Stomach (tissue), 4 donors: ENCODE data around the gene RGS3.

ENCODE experiments used
- POLR2A ChIP-seq, 4 donors: fragments of 450-650 bp; IDR thresholded peaks; one replicate each; pipeline ENCODE4 v1.6.1; 2016; ENCODE audit warnings: antibody characterized with exemption in 4 of 4, control low read depth in 2 of 4, mild to moderate bottlenecking in 1 of 4, moderate library complexity in 1 of 4
- POLR2AphosphoS5 ChIP-seq, 3 donors: sonication (generic); formaldehyde crosslinking; IDR thresholded peaks; one replicate each; pipeline ENCODE4 v1.6.1; 2016; ENCODE audit warnings: antibody characterized with exemption in 3 of 3

- TF ChIP-seq POLR2AphosphoS5 (IDR thresholded peaks at IDR 0.05) (no peak), POLR2A (IDR thresholded peaks at IDR 0.05) (no peak)
Observed at GRCh38 chr9:113421726-113422125, 41.8 kb upstream of the RGS3 start.
